GM19468 (cell line): ENCODE results near the gene ORM1.
A peak's percentile ranks its signal among the peaks of the same experiment; 100 is the strongest.

ENCODE experiments used
- ATAC-seq: cut with Tn5 transposase; IDR thresholded peaks from one replicate; pipeline ENCODE4 v1.9.1; 2021; ENCODE audit warnings: mild to moderate bottlenecking, moderate library complexity, moderate number of reproducible peaks; ENCODE audit not compliant: unreplicated experiment; ENCODE audit errors: extremely low read depth

Gene ORM1

GRCh38 chr9:114339130-114339908 lies 16.4 kb downstream of the ORM1 start:
- no peak for ATAC-seq

GRCh38 chr9:114341152-114341830 lies 18.4 kb downstream of the ORM1 start:
- no peak for ATAC-seq

- ATAC-seq: no peak
Observed at GRCh38 chr9:114341991-114342390, 19.1 kb downstream of the ORM1 start.

- ATAC-seq: no peak
Observed at GRCh38 chr9:114342755-114343440, 20.0 kb downstream of the ORM1 start.

- no peak for ATAC-seq
Observed at GRCh38 chr9:114343471-114344187, 20.7 kb downstream of the ORM1 start.

GRCh38 chr9:114344188-114344566 lies 21.3 kb downstream of the ORM1 start:
- ATAC-seq: no peak

- no peak for ATAC-seq
Observed at GRCh38 chr9:114344692-114345091, 21.8 kb downstream of the ORM1 start.

- no peak for ATAC-seq
Observed at GRCh38 chr9:114345493-114346065, 22.7 kb downstream of the ORM1 start.

- no peak for ATAC-seq
Observed at GRCh38 chr9:114346146-114346545, 23.2 kb downstream of the ORM1 start.

- ATAC-seq: no peak
Observed at GRCh38 chr9:114347675-114348074, 24.8 kb downstream of the ORM1 start.

- ATAC-seq: no peak
Observed at GRCh38 chr9:114348261-114348905, 25.5 kb downstream of the ORM1 start.

GRCh38 chr9:114348906-114349482 lies 26.1 kb downstream of the ORM1 start:
- ATAC-seq: peak; percentile 61

- ATAC-seq: no peak
Observed at GRCh38 chr9:114349713-114350480, 27.0 kb downstream of the ORM1 start.

- ATAC-seq: no peak
Observed at GRCh38 chr9:114350636-114351401, 27.9 kb downstream of the ORM1 start.

GRCh38 chr9:114351932-114352331 lies 29.0 kb downstream of the ORM1 start:
- no peak for ATAC-seq

- ATAC-seq: no peak
Observed at GRCh38 chr9:114355821-114356220, 32.9 kb downstream of the ORM1 start.

- ATAC-seq: no peak
Observed at GRCh38 chr9:114356792-114357191, 33.9 kb downstream of the ORM1 start.

GRCh38 chr9:114357360-114357759 lies 34.5 kb downstream of the ORM1 start:
- no peak for ATAC-seq
